ENCODE data around the gene SLC39A9.

Gene SLC39A9

GRCh38 chr14:69504775-69505174, 106.3 kb downstream of the SLC39A9 start:
- DNase-seq (ENCODE audit: low read depth): no peak

- DNase-seq (ENCODE audit: low read depth): no peak
Observed at GRCh38 chr14:69505338-69506240, 107.1 kb downstream of the SLC39A9 start.

GRCh38 chr14:69506241-69506595, 107.7 kb downstream of the SLC39A9 start:
- no peak for DNase-seq (ENCODE audit: low read depth)

All from non-pigmented ciliary epithelial cell (primary cell).